Dedifferentiated amniotic fluid mesenchymal stem cell (primary cell): Measurements from ENCODE around the gene RGS7.
A peak's percentile ranks its signal among the peaks of the same experiment; 100 is the strongest.
"Not testable (repeated sequence)": the region's sequence is repeated elsewhere in the genome, so short reads cannot be mapped to it uniquely, and the experiment has no call there.

Experiments used
- DNase-seq: peaks from one replicate; pipeline ENCODE4 v3.0.0-alpha.2; 2016; ENCODE audit errors: extremely low spot score

Gene RGS7

DNA sequence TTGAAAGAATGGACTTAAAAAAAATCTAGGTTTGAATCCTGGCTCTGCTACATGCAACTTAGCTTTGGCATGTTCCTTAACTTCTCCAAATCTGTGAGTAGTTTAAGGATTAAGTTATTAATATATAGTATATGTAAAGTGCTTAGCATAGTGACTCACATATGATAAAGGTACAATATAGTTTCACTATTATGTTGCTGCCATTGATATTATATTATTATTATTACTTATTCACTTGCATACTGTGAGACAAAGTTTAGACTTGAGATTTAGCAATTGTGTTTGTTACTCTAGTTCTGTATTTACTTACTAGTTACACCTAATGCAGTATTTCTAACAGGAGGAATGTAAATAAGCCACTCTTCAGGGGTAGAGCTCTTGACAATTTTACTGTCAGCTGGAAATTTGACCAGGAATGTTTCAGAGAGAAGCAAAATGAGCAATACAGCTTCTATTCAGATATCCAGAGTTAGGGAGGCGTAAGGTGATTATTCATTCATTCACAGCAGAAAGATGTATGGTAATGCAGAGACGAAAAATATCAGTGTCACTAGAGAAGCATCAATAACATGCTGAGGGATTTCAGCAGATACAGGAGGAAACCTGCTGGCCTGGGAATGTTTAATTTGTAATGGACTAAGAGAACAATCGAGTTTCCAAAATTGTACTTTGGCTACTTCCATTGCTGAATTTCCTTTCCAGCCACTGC lies 25.5 kb downstream of the RGS7 start:
- no peak for DNase-seq

DNA sequence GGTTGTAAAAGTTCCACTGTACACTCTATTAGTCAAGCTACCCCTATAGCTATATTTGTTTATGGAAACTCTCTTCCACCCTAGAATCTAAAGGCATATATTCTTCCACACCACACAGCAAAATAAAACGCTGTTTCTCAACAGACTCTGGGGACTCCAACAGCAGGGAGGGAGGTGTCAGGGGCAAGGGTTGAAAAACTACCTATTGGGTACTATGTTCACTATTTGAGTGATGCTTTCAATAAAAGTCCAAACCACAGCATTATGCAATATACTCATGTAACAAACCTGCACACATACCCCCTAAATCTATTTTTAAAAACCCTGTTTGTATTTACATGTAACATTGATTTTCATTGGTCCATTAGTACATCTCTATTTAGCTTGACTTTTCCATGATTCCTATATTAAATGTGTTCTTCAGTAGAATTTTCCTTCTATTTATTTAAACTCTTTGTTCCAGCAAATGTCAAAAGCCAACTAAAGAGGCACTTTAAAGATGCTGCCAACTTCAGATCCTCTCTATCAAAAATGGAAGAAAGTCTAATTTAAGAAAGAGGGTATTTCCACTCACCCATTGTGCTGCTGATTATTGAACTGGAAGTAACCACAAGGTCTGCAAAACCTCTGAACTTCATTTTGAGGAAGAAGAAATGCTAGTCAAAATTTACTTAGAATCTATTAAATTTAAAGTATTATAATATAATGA lies 26.2 kb downstream of the RGS7 start:
- DNase-seq, result no peak

DNA sequence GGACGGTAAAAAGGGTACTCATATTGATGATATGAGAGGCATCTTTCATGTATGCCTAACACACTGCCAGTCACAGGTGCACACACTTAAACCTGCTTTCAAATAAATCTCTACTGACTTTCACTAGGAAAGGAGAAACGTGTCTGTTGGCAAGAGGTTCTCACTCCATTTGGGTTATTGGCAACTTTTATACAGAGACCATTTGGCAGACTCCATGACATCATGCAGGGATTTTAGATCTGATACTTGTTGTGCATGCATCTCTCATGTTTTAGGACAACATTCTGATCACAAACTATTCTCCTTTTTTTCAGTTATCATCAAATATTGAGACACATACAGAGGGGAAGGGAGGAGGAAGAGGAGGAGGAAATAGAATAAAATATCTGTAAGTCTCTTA lies 31.5 kb downstream of the RGS7 start:
- no peak for DNase-seq

DNA sequence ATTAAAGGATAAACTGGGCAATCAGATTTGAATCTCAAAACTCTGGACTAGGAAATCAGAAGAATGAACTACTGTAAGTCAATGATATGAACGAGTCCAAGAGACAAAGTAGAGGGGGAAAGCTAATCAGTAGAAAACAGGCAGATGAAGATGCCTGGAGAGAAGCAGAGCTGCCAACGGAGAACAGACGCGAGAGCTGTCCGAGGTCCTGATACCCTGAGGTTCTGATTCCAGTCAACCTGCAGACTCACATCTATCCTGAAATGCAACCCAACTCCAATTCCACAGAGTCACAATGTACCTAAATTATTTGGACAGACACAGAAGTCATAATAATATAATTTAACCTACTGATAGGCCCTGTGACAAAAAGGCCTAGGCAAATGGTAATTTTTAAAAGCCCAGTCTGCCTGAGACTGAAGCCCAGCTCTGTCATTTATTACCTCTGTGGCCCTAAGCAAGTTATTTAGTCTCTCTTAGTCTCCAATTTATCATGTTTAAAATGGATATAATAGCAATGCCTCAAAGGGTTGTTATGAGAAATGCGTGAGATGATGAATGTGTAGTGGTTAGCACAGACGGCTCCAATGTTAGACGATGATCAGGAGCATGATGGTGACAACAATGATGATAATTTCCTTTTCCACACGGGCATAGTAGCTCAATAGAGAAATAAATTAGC lies 33.4 kb downstream of the RGS7 start:
- DNase-seq, result peak; percentile 49

DNA sequence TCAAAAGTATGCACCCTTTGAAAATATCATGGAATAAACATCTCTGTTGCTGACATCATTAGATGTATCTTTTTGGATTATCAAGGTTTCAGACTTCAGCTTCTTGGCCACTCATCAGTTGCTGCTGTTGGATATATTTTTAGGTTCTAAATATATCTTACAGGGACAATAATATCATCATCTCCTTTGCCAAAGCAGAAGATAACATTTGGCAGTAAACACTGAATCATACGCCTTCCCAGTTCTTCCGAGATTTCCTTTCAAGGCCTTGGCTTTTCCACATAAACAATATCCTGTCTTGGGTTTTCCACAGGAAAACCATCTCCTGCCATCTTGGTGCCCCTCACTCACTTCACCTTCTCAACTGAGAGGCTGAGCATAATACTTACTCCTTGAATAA lies 39.3 kb downstream of the RGS7 start:
- no peak for DNase-seq

DNA sequence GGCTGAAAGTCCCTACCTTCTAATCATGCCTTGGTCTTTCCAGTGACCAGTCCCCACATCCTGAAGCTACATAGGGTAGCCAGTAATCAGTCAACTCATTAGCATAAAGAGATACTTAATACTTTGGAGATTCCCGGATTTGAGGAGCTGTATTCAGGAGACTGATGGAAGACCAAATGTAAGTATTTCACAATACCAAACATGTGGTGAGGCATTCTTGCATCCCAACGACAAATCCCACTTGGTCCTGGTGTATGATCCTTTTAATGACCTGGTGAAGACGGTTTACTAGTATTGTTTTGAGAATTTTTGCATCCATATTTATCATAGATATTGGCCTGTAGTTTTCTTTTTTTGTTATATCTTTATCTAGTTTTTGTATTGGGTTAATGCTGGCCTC lies 40.6 kb downstream of the RGS7 start:
- DNase-seq, result no peak

DNA sequence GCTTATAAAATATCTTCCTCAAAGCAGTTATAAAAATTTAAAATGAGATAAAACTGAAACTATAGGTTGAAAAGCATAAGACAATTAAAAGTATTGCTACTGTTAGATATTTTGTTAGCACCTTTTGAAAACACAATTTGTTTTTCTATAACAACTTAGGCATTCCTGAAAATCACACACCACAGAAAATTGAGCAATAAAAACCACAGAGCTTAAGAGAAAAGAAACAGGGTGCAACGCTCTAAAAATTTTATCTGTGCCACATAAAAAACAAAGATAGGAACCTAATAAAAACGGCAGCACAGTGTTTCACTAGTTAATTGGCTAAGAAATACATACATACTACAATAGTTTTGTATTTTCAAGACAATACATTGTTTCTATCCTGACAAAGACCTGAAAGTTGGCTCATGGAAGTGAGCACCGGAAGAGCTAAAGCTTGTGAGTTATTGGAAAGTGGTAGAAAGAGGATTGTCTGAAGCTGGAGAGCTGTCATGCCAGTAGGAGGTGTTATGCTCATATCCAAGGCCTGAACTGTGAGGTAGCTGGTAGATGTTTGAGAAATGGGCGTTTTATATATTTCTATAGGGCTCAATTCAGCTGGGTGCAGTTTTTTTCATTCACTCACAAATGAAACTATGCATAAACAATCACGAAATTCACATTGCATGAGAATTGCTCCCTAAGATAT lies 45.8 kb downstream of the RGS7 start:
- DNase-seq, result no peak

DNA sequence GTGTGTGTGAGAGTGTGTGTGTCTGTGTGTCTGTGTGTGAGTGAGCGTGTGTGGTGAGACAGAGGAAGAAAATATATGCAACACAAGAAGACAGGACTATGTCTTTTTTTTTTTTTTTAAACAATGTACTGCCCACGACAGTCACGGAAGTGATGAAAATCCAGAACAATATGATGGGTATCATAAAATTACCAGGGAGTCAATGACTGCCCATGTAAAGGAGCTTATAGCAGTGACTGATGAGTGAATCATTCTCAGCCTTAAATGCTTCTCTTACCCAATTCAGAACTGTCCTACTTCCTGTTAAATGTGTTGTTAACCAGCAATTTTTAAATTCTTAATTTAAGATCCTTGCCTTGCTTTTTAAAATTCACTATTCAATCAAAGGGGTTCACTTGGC lies 46.6 kb downstream of the RGS7 start:
- no peak for DNase-seq

DNA sequence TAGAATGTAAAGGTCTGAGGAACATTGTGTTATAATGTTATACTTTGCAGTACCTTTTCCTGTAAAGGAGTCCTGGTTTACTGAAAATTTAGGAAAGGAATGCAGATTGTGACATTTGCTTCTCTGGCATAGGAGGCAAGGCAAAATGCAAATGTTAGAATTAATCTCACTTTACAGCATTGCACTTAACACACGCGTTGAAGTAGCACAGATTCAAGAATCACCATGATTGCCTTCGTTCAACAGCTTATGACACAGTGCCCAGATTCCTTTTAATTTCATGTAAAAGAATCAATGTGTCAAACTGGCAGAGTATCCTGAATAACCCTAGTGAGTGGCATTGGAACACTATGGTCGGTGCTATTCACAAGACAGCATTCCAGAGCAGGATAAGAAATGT lies 47.4 kb downstream of the RGS7 start:
- no peak for DNase-seq

DNA sequence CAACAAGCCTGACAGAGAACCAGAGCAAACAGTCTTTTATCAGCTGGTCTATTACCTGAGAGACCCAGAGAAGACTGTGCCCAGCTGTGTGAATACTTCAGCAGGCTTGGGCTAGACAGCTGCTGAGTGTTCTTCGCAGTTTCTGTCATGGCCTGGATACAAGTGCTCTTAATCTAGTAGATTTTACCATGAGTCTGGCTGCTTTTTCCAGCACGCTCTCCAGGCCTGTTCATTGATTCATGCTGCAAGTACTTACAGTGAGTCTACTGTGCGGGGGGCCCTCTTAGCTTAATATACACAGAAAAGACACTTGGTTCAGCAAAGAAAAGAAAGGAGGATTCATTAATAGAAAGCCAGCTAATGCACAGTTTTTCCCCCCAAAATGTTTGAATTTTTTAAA lies 48.5 kb downstream of the RGS7 start:
- DNase-seq, result no peak

DNA sequence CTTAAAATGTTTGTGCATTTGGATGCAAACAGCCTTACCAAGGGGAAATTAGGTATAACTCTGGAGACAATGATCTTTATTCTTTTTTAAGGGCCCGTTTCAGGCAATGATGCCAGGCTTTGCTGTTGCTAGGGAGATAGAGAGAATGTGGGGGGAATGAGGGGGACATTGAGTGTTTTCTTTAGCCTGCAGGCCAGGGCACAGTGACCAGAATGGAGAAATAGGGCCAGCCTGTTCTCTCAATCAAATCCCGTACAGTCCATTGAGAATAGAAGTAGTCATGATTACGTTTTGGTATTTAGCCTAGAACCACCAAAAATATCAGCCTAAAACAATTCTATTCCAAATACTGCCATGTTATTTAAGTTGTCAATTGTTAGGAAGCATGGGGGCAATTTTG lies 49.0 kb downstream of the RGS7 start:
- DNase-seq, result no peak

DNA sequence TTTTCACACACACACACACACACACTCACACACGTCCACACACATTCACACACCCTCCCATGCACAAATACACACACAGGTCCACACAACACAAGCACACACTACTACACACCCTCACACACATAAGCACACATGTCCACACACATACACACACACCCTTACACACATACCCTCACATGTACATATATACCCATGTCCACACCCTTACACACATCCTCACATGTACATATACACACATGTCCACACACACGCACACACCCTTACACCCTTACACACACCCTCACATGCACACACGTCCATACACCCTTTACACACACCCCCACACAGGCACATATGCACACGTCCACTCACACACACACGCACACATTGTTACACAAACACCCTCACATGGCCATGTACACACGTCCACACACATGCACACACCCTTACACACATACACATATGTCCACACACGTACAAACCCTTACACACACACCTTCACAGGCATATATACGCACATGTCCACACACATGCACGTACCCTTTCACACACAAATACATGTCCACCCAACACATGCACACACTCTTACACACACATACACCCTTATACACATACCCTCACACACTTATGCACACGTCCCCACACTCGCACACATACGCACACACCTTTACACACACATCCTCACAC lies 50.7 kb downstream of the RGS7 start:
- no peak for DNase-seq

DNA sequence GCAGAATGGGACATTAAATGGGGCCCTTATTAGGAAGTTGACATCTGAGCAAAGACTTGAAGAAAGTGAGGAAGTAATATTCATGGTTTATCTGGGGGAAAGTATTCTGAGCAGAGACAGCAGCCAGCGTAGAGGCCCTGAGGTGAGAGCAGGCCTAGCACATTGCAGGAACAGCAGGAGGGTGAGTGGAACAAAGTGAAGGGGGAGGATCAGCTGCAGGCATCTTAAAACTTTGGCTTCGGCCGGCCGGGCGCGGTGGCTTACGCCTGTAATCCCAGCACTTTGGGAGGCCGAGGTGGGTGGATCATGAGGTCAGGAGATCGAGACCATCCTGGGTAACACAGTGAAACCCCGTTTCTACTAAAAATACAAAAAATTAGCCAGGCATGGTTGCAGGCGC lies 55.0 kb downstream of the RGS7 start:
- not testable (repeated sequence) for DNase-seq

DNA sequence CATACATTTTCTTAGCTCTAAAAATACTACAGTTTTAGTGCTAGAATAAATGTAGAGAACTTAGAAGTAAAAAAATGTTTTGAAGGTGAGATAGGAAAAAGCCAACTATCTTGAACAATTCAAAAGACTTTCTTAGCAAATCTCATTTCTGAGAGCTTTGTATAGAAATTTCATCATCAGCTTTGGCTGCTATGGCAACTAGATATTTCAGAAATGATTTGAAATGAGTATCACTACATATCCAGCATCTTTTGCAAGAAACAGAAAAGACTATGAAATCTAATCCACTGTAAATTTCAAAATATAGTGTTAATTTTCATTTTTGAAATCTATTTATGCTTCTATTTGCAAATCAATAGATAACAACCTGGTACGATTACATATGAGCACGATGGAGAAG lies 57.7 kb downstream of the RGS7 start:
- DNase-seq, result no peak

DNA sequence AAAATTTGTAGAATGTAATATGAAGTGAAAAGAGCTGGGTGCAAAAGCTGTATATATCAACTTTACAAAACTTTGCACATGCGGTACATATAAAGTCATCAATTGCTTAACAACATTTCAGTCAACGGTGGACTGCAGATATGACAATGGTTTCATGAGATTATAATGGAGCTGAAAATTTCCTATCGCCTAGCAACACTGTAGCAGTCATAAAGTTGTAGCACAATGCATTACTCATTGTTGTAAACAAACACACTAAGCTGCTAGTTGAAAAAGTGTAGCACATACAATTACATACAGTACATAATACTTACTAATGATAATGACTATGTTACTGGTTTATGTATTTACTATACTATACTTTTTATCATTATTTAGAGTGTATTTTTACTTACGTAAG lies 64.0 kb downstream of the RGS7 start:
- no peak for DNase-seq

DNA sequence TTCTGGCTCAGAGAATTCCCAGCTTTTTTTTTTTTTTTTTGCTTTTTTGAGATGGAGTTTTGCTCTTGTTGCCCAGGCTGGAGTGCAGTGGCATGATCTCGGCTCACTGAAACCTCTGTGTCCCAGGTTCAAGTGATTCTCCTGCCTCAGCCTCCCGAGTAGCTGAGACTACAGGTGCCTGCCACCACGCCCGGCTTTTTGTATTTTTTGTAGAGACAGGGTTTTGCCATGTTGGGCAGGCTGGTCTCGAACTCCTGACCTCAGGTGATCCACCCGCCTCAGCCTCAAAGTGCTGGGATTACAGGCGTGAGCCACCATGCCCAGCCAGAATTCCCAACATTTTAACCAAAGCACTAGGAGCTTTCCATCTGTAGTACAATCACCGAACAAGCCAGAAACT lies 65.5 kb downstream of the RGS7 start:
- not testable (repeated sequence) for DNase-seq

DNA sequence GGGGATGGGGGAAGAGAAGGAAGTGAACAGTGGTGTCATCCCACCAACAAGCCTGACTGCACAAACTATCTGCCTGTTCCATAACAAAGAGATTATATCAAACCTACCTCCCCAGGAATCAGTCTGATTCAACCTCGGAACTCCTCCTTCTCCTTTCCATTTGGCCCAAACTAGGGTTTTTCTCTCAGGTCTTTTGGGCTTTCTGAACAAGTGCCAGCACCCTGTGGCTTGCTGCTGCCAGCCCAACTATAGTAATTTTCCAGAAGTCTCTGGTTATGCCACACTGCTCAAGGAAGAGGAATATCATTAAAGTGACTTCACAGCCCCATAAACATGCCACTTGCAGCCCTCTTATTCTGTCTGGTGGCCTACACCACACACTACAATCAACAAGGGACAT lies 70.5 kb downstream of the RGS7 start:
- no peak for DNase-seq

DNA sequence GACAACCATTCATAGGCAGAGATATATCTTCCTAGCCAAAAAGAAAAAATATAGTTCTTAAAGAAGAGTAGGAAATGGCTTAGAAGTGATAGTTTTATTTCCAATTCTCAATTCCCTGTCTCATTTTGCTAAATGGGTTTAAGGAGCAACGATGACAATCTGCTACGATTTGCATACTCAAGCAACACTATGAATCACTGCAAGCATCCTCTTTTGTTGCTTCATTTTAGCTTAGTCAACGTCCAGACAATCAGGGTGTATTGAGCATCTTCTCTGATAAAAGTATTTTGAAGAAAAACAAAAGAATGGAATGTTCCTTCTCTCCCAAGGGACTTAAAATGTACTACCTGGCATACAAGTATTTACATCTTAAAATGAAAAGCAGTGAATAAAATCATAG lies 80.6 kb downstream of the RGS7 start:
- no peak for DNase-seq

DNA sequence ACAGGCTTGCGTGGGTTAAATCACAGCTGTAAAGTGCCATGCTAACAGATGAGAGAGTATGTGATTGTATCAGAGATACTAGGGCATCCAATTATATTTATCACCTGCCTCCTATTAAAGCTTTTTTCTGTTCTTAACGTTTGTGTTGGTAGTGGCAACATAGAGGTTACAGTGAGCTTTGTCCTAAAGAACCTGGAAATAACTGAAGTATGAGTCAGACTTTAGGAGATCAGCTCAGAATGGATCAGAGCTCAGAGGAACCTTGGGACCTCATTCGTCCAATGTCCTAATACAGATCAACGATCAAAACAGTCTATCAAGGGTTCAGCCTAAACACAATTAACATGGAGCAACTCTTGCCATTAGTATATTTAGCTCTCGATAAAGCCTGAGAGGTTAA lies 81.0 kb downstream of the RGS7 start:
- DNase-seq, result no peak

DNA sequence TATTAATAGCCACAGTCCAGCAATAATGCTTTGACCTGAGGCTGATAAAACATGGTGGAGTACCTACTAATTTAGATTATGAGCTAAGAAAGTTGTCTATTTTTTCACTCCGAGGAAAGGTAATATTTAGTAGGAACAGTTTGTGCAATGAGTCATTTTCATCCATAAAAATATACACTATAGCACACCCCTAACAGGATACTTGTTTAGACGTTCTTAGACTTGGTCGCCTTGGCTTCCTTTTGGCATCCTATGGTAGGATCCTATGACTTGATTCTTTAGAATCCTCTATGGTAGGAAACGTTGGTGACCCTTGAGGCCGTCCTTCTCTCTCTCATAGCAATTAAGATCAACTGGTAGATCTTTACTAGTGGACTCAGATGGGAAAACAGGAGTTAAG lies 81.8 kb downstream of the RGS7 start:
- DNase-seq, result no peak

DNA sequence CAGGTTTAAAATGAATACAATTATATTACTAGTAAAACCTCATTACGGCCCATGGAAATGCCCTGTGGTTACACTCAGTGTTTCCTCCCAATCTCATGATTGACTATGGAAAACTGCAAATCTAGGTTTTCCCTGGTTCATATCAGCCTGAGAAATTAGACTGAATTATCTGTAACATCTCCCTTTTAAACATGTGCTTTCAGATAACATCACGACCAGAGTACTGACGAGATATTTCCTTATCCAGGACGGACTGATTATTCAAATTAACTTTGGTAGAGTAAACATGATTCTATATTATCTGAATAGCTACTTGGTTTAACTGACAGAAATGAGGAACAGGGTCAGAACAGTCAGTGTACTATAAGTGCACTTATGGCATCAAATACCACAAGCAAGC lies 82.3 kb downstream of the RGS7 start:
- no peak for DNase-seq

DNA sequence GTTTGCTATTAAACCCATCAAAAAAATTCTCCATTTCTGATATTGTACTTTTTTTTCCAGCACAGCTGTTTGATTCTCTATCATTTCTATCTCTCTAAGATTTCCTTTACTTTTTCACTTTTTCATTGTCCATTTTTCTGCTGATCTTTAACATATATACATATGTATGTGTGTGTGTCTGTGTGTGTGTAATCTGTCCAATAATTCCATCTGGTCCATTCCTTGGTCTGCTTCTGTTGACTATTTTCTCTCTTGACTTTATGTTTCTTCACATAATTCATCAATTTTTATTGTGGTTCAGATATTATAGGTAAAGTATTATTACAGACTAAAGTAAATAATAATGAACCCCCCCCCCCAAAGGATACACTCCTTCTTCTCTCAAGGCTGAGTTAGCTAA lies 84.2 kb downstream of the RGS7 start:
- DNase-seq, result no peak
